ENCODE data around the gene SNAI1. TPM values are rescaled to one million over a fixed set of nuclear protein-coding genes. Genes with fewer than 3 reads are reported as not detected.

Gene SNAI1
- total and polyA plus RNA-seq, 8 donors: 2.8 to 12.2 (median 8.5) TPM

- DNase-seq: no peak
- intact Hi-C loops (cut with DNase I): no loop called here
- Histone ChIP-seq H3K4me1 (peaks cover 0 to 24% of the 10 kb centered on the region in 2 donors), H3K27ac (no peak overlapping the region), H3K27me3 (no peaks in the 10 kb centered on the region), H3K4me3 (no peak overlapping the region), H3K9me3 (no peaks in the 10 kb centered on the region), H3K36me3 (no peaks in the 10 kb centered on the region)
- ATAC-seq: no peak
- TF ChIP-seq CTCF (IDR thresholded peaks at IDR 0.05): no peak
These were observed 39.9 kb downstream of the SNAI1 start for GRCh38 chr20:50022676-50023075.

- H3K9me3 ChIP-seq: no peaks in the 10 kb centered on the region
- DNase-seq: no peak
- ATAC-seq: peak; percentile 13
- TF ChIP-seq CTCF (IDR thresholded peaks at IDR 0.05): no peak
- H3K27me3 ChIP-seq: no peaks in the 10 kb centered on the region
- H3K27ac ChIP-seq: no peak overlapping the region
- no peak overlapping the region for H3K4me3 ChIP-seq
- H3K4me1 ChIP-seq: peaks cover 0 to 27% of the 10 kb centered on the region in 2 donors
- no peaks in the 10 kb centered on the region for H3K36me3 ChIP-seq
- intact Hi-C loops (cut with DNase I): no loop called here
These were observed 40.5 kb downstream of the SNAI1 start for GRCh38 chr20:50023116-50023805.

- Histone ChIP-seq H3K27ac (no peak overlapping the region), H3K27me3 (no peaks in the 10 kb centered on the region), H3K4me3 (no peak overlapping the region), H3K9me3 (no peaks in the 10 kb centered on the region), H3K4me1 (peaks cover 8 to 43% of the 10 kb centered on the region in 2 donors), H3K36me3 (no peaks in the 10 kb centered on the region)
- intact Hi-C loops (cut with DNase I): no loop called here
- ATAC-seq (no peak), DNase-seq (no peak)
- TF ChIP-seq CTCF (IDR thresholded peaks at IDR 0.05): no peak
These were observed 44.2 kb downstream of the SNAI1 start for GRCh38 chr20:50026746-50027575.

GRCh38 chr20:50027611-50028105 is 44.9 kb downstream of the SNAI1 start:
- peak overlapping the region in 1 of 2 donors; percentile 47 for H3K27ac ChIP-seq
- ATAC-seq (peak; percentile 49), DNase-seq (peak in 2 of 4 donors; percentile 60 to 74)
- intact Hi-C loops (cut with DNase I): no loop called here
- no peaks in the 10 kb centered on the region for H3K27me3 ChIP-seq
- no peak for TF ChIP-seq CTCF (IDR thresholded peaks at IDR 0.05)
- H3K4me3 ChIP-seq: no peak overlapping the region
- peaks cover 8 to 43% of the 10 kb centered on the region in 2 donors for H3K4me1 ChIP-seq
- no peaks in the 10 kb centered on the region for H3K36me3 ChIP-seq
- no peaks in the 10 kb centered on the region for H3K9me3 ChIP-seq

- ATAC-seq: no peak
- Histone ChIP-seq H3K36me3 (no peaks in the 10 kb centered on the region), H3K27me3 (no peaks in the 10 kb centered on the region), H3K4me3 (no peak overlapping the region), H3K9me3 (no peaks in the 10 kb centered on the region), H3K4me1 (peaks cover 13 to 57% of the 10 kb centered on the region in 2 donors), H3K27ac (peak overlapping the region in 1 of 2 donors; percentile 62)
- DNase-seq: no peak
- intact Hi-C loops (cut with DNase I): no loop called here
- no peak for TF ChIP-seq CTCF (IDR thresholded peaks at IDR 0.05)
These were observed 46.4 kb downstream of the SNAI1 start for GRCh38 chr20:50029083-50029696.

Measured in left lung (tissue), 10 donors.